ENCODE measurements around the gene PAPPA.

The PAPPA gene

GRCh38 chr9:116411506-116411905, 257.9 kb downstream of the PAPPA start:
- DNase-seq (ENCODE audit: low read depth in 2 of 3, low spot score in 2 of 3), result no peak

GRCh38 chr9:116414374-116414773, 260.8 kb downstream of the PAPPA start:
- no peak for DNase-seq (ENCODE audit: low read depth in 2 of 3, low spot score in 2 of 3)

- no peak for DNase-seq (ENCODE audit: low read depth in 2 of 3, low spot score in 2 of 3)
These were observed 262.8 kb downstream of the PAPPA start for GRCh38 chr9:116416421-116416820.

- no peak for DNase-seq (ENCODE audit: low read depth in 2 of 3, low spot score in 2 of 3)
These were observed 263.9 kb downstream of the PAPPA start for GRCh38 chr9:116417464-116417863.

- no peak for DNase-seq (ENCODE audit: low read depth in 2 of 3, low spot score in 2 of 3)
These were observed 265.6 kb downstream of the PAPPA start for GRCh38 chr9:116419181-116419580.

GRCh38 chr9:116420993-116421538, 267.5 kb downstream of the PAPPA start:
- no peak for DNase-seq (ENCODE audit: low read depth in 2 of 3, low spot score in 2 of 3)

GRCh38 chr9:116422119-116422979, 268.8 kb downstream of the PAPPA start:
- no peak for DNase-seq (ENCODE audit: low read depth in 2 of 3, low spot score in 2 of 3)

- no peak for DNase-seq (ENCODE audit: low read depth in 2 of 3, low spot score in 2 of 3)
These were observed 269.6 kb downstream of the PAPPA start for GRCh38 chr9:116423149-116423548.

- DNase-seq (ENCODE audit: low read depth in 2 of 3, low spot score in 2 of 3), result no peak
These were observed 271.7 kb downstream of the PAPPA start for GRCh38 chr9:116425244-116425643.

- DNase-seq (ENCODE audit: low read depth in 2 of 3, low spot score in 2 of 3), result no peak
These were observed 277.3 kb downstream of the PAPPA start for GRCh38 chr9:116430849-116431248.

GRCh38 chr9:116432051-116432450, 278.5 kb downstream of the PAPPA start:
- DNase-seq (ENCODE audit: low read depth in 2 of 3, low spot score in 2 of 3), result no peak

GRCh38 chr9:116434314-116434713, 280.7 kb downstream of the PAPPA start:
- DNase-seq (ENCODE audit: low read depth in 2 of 3, low spot score in 2 of 3), result no peak

GRCh38 chr9:116435706-116436105, 282.1 kb downstream of the PAPPA start:
- DNase-seq (ENCODE audit: low read depth in 2 of 3, low spot score in 2 of 3), result no peak

- no peak for DNase-seq (ENCODE audit: low read depth in 2 of 3, low spot score in 2 of 3)
These were observed 282.5 kb downstream of the PAPPA start for GRCh38 chr9:116436121-116436520.

- no peak for DNase-seq (ENCODE audit: low read depth in 2 of 3, low spot score in 2 of 3)
These were observed 284.1 kb downstream of the PAPPA start for GRCh38 chr9:116437411-116438370.

- DNase-seq (ENCODE audit: low read depth in 2 of 3, low spot score in 2 of 3), result no peak
These were observed 288.9 kb downstream of the PAPPA start for GRCh38 chr9:116442528-116442927.

- no peak for DNase-seq (ENCODE audit: low read depth in 2 of 3, low spot score in 2 of 3)
These were observed 294.3 kb downstream of the PAPPA start for GRCh38 chr9:116447934-116448333.

- no peak for DNase-seq (ENCODE audit: low read depth in 2 of 3, low spot score in 2 of 3)
These were observed 294.8 kb downstream of the PAPPA start for GRCh38 chr9:116448431-116448830.

GRCh38 chr9:116449949-116450348, 296.4 kb downstream of the PAPPA start:
- DNase-seq (ENCODE audit: low read depth in 2 of 3, low spot score in 2 of 3), result no peak

GRCh38 chr9:116450378-116451139, 297.0 kb downstream of the PAPPA start:
- no peak for DNase-seq (ENCODE audit: low read depth in 2 of 3, low spot score in 2 of 3)

Measured in activated CD8-positive, alpha-beta memory T cell treated with anti-CD3 and anti-CD28 coated beads for 48 hours (primary cell).